Measurements from ENCODE around the gene C16orf96.
"Not testable (repeated sequence)": the region's sequence is repeated elsewhere in the genome, so short reads cannot be mapped to it uniquely, and the experiment has no call there.

C16orf96 gene

GRCh38 chr16:4566144-4566543, 10.0 kb downstream of the C16orf96 start:
- Histone ChIP-seq H3K27ac (no peak overlapping the region), H3K4me1 (ENCODE audit: control insufficient read depth in 1 of 2, insufficient read depth in 1 of 2, low read depth in 1 of 2, low read length in 1 of 2) (no peaks in the 10 kb centered on the region), H3K9me3 (no peaks in the 10 kb centered on the region), H3K36me3 (no peaks in the 10 kb centered on the region), H3K27me3 (no peaks in the 10 kb centered on the region), H3K4me3 (ENCODE audit: low read depth in 1 of 2, low read length in 1 of 2) (no peak overlapping the region)
- TF ChIP-seq, protein P1, sequence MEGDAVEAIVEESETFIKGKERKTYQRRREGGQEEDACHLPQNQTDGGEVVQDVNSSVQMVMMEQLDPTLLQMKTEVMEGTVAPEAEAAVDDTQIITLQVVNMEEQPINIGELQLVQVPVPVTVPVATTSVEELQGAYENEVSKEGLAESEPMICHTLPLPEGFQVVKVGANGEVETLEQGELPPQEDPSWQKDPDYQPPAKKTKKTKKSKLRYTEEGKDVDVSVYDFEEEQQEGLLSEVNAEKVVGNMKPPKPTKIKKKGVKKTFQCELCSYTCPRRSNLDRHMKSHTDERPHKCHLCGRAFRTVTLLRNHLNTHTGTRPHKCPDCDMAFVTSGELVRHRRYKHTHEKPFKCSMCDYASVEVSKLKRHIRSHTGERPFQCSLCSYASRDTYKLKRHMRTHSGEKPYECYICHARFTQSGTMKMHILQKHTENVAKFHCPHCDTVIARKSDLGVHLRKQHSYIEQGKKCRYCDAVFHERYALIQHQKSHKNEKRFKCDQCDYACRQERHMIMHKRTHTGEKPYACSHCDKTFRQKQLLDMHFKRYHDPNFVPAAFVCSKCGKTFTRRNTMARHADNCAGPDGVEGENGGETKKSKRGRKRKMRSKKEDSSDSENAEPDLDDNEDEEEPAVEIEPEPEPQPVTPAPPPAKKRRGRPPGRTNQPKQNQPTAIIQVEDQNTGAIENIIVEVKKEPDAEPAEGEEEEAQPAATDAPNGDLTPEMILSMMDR (IDR thresholded peaks at IDR 0.05): no peak

DNA sequence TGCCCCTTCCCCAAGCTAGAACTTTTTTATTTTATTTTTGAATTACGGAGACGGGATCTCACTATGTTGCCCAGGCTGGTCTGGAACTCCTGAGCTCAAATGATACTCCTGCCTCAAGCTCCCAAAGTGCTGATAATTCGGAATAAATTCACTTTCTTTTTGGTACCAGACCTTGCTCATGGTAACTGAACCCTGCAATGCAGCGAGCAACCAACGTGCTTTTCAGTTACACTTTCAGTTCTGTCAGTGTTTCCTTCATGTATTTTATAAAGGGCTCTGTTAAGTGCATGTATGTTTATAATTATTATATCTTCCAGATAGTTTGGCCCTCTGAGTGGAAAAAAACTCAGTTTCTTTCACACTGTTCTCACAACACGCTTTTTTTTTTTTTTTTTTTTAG, 13.9 kb downstream of the C16orf96 start:
- Histone ChIP-seq H3K9me3 (no peaks in the 10 kb centered on the region), H3K27me3 (no peaks in the 10 kb centered on the region)
- TF ChIP-seq, protein P1 (IDR thresholded peaks at IDR 0.05): no peak

DNA sequence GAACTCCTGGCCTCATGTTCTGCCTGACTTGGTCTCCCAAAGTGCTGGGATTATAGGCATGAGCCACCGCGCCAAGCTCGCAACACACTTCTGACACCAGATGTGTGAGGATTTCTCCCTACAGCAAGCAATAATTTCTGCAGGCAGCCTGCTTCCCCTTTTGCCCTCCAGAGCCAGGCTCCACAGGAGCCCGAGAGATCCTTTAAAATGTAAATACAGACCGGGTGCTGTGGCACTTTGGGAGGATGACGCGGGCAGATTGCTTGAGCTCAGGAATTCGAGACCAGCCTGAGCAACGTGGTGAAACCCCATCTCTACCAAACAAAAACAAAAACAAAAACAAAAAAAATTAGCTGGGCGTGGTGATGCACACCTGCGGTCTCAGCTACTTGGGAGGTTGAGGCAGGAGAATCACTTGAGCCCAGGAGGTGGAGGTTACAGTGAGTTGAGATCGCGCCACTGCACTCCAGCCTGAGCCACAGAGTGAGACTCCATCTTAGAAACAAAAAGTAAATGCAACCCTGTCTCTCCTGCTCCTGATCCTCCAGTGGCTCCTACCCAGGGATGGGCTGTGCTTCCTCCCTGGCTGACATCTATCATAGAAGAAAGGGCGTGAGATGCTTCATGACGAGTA, 14.7 kb downstream of the C16orf96 start:
- TF ChIP-seq, protein P1 (IDR thresholded peaks at IDR 0.05): no peak
- H3K27me3 ChIP-seq: no peaks in the 10 kb centered on the region
- no peak overlapping the region for H3K4me3 ChIP-seq (ENCODE audit: low read depth in 1 of 2, low read length in 1 of 2)
- peaks cover 0 to 8% of the 10 kb centered on the region in 2 experiments for H3K4me1 ChIP-seq (ENCODE audit: control insufficient read depth in 1 of 2, insufficient read depth in 1 of 2, low read depth in 1 of 2, low read length in 1 of 2)
- H3K27ac ChIP-seq: no peak overlapping the region
- H3K9me3 ChIP-seq: no peaks in the 10 kb centered on the region
- no peaks in the 10 kb centered on the region for H3K36me3 ChIP-seq

More for the DNA sequence above, 13.9 kb downstream of the C16orf96 start:
- peaks cover 0 to 8% of the 10 kb centered on the region in 2 experiments for H3K4me1 ChIP-seq (ENCODE audit: control insufficient read depth in 1 of 2, insufficient read depth in 1 of 2, low read depth in 1 of 2, low read length in 1 of 2)
- H3K27ac ChIP-seq: no peak overlapping the region
- H3K4me3 ChIP-seq (ENCODE audit: low read depth in 1 of 2, low read length in 1 of 2): no peak overlapping the region
- H3K36me3 ChIP-seq: no peaks in the 10 kb centered on the region

DNA sequence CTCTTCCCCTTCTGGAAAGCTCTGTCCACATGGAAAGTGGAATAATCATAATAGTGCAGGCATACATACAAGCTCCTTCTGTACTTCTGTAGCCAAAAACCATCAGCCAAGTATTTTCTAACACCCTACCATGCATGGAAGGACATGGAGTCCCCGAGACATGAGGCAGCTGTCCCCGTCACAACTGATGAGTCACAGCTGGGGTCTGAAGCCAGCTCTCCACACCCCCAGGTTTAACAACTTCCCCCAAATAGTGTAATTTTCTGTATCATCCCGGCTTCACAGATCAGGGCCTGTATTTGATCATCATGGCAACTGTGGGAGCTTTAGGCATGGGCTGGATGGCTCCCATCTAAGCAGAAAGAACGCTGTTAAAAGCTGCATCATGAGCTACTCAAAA, 16.6 kb downstream of the C16orf96 start:
- H3K4me1 ChIP-seq (ENCODE audit: control insufficient read depth in 1 of 2, insufficient read depth in 1 of 2, low read depth in 1 of 2, low read length in 1 of 2): peaks cover 0 to 8% of the 10 kb centered on the region in 2 experiments
- no peaks in the 10 kb centered on the region for H3K27me3 ChIP-seq
- H3K4me3 ChIP-seq (ENCODE audit: low read depth in 1 of 2, low read length in 1 of 2): no peak overlapping the region
- no peaks in the 10 kb centered on the region for H3K9me3 ChIP-seq
- H3K36me3 ChIP-seq: no peaks in the 10 kb centered on the region
- H3K27ac ChIP-seq: no peak overlapping the region
- TF ChIP-seq, protein P1 (IDR thresholded peaks at IDR 0.05): no peak

DNA sequence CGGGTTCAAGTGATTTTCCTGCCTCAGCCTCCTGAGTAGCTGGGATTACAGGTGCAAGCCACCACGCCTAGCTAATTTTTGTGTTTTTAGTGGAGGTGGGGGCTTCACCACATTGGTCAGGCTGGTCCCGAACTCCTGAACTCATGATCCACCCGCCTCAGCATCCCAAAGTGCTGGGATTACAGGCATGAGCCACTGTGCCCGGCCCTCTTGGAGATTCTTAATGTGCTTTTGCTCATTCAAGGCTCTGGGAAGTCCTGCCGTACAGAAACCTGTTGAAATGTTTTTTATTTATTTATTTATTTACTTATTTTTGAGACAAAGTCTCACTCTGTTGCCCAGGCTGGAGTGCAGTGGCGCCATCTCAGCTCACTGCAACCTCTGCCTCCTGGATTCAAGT, 17.8 kb downstream of the C16orf96 start:
- not testable (repeated sequence) for H3K4me1 ChIP-seq (ENCODE audit: control insufficient read depth in 1 of 2, insufficient read depth in 1 of 2, low read depth in 1 of 2, low read length in 1 of 2); H3K36me3 ChIP-seq; H3K4me3 ChIP-seq (ENCODE audit: low read depth in 1 of 2, low read length in 1 of 2); H3K27ac ChIP-seq; H3K27me3 ChIP-seq; H3K9me3 ChIP-seq

GRCh38 chr16:4574919-4575705, 19.0 kb downstream of the C16orf96 start:
- Histone ChIP-seq H3K27me3 (no peaks in the 10 kb centered on the region), H3K4me1 (ENCODE audit: control insufficient read depth in 1 of 2, insufficient read depth in 1 of 2, low read depth in 1 of 2, low read length in 1 of 2) (peaks cover 0 to 8% of the 10 kb centered on the region in 2 experiments), H3K36me3 (no peaks in the 10 kb centered on the region), H3K27ac (no peak overlapping the region), H3K4me3 (ENCODE audit: low read depth in 1 of 2, low read length in 1 of 2) (no peak overlapping the region), H3K9me3 (no peaks in the 10 kb centered on the region)
- TF ChIP-seq, protein P1 (IDR thresholded peaks at IDR 0.05): no peak
